ENCODE measurements around the gene GPS1.

- TF ChIP-seq GATA2 (IDR thresholded peaks at IDR 0.05; ENCODE audit: low read depth, low read length) = no peak
- TF ChIP-seq GATA3 (IDR thresholded peaks at IDR 0.05; ENCODE audit: low read depth, low read length) = no peak
These were observed 28.5 kb downstream of the GPS1 start for GRCh38 chr17:82080048-82080788.
